Stimulated activated CD4-positive, alpha-beta T cell treated with anti-CD3 and anti-CD28 coated beads, Interleukin-4, amount 100 ng/mL, for 48 hours (primary cell): ENCODE results near the gene TMEM200C.

Experiments
- DNase-seq, 2 donors: peaks; one replicate each; pipeline ENCODE4 v3.0.0-alpha.2; 2020; ENCODE audit warnings: low read depth in 2 of 2

The TMEM200C gene

DNA sequence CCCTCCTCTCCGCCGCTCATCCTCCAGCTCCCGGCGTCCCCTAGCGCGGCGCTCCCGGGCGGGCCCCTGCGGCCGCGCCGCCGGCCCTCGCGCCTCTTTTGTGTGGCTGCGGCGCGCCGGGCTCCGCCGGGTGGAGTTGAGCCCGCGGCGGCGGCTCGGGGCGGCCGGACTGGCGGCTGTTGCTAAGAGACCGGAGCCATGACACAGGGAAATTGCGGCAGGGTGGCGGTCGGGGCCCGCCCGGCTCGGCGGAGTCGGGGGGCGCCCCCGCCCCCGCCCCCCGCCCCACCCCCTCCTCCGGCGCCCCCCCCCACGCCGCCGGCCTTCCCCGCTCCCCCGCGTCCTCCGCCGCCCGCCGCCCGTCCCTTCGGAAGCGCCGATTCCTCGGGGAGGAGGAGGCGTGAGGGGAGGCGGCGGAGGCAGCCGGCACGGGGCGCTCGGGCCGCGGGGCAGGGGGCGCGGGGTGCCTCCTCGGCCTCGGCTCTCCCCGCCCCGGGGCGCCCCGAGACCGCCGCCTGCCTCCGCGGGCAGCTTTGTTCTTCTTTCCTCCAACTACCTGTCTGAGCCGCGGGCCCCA is at the start of gene TMEM200C:
Gene TMEM200C, minus strand, starts transcription at position 224 of the 577 bp plus-strand sequence. CDS start 3,459 bp downstream, outside the sequence.
- DNase-seq = no peak

- no peak for DNase-seq
These were observed 49.1 kb upstream of the TMEM200C start for GRCh38 chr18:5944448-5944847.

DNA sequence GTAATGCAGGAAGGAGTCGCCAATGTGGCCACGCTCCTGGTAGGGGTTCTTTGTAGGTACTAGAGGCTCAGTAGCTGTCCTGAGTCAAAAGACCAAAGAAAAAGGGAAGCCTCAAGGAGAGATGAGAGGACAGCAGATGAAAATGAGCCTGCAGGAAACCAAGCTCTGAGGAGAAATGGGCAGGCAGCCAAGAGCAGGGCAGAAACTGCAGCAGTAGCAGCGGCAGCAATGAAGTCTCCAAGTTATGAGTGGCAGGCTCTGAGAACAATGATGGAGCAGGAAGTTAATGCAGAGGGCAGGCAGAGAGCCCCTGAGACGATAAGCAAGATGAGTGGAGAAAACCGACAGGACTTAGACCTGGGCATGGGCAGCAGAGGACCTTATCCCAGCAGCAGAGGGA is 48.2 kb upstream of the TMEM200C start:
- DNase-seq = no peak

GRCh38 chr18:5942591-5942990 is 47.3 kb upstream of the TMEM200C start:
- DNase-seq = no peak

DNA sequence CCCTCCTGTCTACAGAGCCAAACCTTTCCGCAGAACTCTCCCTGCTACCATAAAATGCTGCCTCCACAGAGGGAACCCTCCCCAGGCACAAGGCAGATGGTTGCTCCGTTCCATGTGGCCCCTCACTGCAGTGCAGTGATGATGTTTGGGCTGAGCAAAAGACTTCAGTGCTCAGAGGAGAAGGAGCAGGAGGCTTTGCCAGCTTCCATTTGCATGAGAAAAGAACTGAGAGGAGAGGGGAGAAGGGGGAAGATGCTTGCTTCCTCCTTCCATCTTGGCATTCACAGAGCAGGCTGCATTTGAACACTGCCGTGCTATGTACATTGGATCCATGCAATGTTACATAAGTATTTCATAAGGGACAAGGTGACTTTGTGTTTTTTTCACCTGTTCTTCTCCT is 46.6 kb upstream of the TMEM200C start:
- no peak for DNase-seq

GRCh38 chr18:5939801-5940667 is 44.7 kb upstream of the TMEM200C start:
- DNase-seq = no peak

GRCh38 chr18:5937795-5938194 is 42.5 kb upstream of the TMEM200C start:
- no peak for DNase-seq

GRCh38 chr18:5937121-5937520 is 41.8 kb upstream of the TMEM200C start:
- no peak for DNase-seq

DNA sequence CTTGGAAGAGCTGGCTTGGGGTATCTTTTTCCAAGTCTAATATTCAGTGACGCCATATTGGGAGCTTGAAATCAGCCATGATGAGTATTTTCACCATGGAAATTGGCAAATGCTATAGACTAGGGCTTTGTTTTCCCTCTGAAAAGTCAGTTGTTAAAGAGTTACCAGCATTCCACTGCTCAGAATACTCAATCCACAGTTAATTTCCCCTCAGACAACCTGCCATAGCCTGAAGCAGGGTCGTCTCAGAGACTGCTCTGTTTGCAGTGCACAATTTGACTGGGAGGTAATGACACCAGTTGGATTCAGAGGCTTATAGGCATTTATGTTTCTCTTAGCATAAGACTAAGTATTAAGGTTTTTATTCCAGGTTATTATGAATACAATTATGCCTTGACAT is 35.5 kb upstream of the TMEM200C start:
- DNase-seq = no peak

DNA sequence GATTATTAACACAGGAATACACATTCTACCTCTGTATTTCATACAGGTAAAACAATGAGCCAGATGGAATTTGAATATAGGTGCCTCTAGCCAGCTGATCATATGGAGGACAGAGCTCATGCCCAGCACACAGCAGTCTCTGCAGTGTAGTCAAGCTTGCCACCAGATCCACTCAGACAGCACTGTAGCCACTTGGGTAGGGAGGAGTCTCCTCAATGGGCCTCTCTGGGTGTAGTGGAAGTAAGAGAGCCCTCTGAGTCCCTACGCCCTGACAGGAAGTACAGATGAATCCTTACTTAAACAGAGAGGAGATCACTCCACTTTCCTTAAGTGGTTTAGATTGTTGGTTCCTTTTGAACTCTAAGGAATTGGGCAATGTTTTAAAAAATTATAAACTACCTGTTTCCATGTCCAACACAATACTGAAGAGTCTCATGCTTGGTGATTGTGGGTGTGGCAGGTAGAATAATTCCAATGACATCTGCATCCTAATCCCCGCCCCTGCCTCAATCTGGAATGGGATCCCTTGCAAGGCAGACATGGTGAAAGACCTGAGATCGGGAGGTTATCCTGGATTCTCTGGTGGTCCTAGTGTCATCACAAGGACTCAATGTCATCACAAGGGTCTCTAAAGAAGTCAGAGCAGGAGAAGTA is 23.0 kb upstream of the TMEM200C start:
- DNase-seq = no peak

- DNase-seq = no peak
These were observed 19.6 kb upstream of the TMEM200C start for GRCh38 chr18:5914951-5915350.

DNA sequence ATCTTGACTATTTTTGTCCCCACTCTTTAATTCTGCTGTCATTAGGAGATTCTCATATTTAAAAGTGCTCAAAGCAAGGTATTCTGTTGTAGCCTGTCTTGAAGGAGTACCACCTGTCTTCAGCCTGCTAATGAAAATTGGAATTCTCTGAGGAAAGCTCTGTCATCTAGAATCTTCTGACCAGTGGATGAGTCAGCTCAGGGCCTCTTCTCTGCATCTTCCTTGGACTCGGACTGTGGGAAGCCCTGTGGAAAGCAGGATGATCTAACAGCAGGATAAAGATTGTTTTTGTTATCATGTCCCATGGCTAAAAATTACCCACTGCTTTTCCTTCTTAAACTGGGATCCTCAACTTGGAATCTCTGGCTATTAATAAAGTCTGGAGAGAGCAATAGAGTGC is 18.7 kb upstream of the TMEM200C start:
- no peak for DNase-seq

DNA sequence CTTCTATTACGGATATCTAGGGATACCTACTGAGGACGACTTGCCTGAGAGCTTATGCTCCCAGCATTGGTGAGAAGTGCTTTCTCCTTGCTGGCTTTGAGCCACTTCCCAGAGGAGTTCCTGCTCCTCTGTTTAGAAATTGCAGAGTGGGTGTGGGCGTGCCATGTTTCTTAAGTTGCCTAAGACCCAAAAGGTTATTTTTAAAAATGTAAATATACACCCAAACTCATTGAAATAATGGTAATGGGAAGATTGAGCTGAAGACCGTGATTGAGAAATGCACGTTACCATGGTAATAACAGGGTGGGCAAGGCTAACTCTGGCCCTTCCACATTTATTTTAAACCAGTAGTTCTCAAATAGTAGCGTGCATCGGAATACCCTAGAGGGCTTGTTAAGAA is 17.2 kb upstream of the TMEM200C start:
- DNase-seq = no peak

DNA sequence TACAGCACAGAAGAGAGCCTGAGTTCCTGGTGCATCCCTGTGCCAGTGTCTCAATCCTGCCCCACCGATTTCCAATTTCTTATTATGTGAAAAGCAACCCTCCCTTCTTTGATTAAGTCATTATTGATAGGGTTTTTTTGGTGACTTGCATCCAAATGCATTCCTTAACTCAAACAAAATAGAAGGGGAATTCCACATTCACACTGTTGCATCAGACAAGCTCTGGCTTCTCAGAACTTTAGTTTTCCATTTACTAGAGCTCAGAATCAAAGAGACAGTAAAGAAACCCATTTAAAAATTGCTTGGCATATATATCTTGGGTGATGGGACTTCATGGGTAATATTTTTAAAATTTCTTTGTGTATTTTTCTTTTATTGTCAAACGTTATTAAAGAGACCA is 13.8 kb upstream of the TMEM200C start:
- no peak for DNase-seq

- DNase-seq = no peak
These were observed 8.1 kb upstream of the TMEM200C start for GRCh38 chr18:5903386-5903785.

DNA sequence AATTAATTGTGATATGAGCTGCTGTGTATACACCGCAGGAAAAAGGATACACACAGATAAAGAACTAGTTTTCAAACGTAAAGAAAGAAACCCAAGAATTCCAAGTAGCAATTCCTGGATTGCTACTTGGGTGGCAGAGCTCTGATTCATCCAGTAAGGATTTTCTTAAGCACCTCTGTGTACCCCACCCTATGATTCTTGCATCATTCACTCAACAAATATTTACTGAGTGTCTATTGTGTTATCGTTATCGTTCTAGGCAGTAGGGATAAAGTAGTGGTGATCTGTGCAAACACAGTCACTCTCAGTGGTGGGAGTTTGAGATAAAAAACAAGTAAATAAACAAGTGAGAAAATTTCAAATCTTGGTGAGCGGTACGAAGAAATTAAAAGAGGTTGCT is 4.9 kb upstream of the TMEM200C start:
- no peak for DNase-seq

GRCh38 chr18:5899835-5900234 is 4.5 kb upstream of the TMEM200C start:
- no peak for DNase-seq

DNA sequence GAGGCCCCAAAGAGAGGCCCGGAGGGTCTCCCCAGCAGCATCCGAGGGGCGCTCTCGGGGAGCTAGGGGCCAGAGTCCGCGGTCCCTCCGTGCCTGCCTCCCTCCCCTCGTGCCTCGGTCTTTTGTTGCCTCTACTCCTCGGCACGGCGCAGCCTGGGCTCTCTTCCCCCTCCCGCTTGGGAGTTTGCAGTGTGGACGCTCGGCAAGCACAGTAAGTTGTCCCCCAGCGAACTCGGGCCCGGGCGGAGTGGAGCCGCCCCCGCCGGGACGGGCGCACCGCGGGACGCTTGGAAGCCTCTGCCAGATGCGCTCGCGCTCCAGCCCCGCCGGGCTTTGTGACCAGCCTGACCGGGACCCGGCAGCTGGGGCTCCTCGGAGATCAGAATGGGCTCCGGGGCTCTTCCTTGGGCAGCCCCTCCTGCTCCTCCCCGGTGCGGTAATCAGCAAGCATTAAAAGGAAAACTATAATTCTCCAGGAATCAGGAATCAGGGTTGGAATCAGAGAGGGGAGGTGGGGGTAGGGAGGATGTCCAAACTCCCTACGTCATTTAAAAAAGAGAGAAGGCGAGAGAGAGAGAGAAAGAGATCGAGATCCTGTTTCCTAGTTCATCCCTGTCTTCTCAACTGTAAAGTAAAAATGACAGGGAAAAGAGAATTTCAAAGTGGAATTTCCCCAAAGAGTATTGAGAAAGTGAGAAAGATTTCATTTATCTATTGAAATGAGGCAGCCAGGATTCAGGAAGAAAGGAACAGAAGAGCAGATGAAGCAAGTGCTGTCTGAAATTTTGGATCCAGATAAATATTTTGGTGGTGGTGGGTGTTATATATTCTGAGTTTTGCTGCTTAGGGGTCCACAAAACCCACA is 786 bp upstream of the TMEM200C start:
- DNase-seq = no peak

GRCh38 chr18:5894611-5895298 is 567 bp downstream of the TMEM200C start:
- no peak for DNase-seq

GRCh38 chr18:5893956-5894610 is 1.2 kb downstream of the TMEM200C start:
- DNase-seq = no peak
